ENCODE data around the gene PPP1CC.
"Not testable (repeated sequence)": the region's sequence is repeated elsewhere in the genome, so short reads cannot be mapped to it uniquely, and the experiment has no call there.

Gene PPP1CC

DNA sequence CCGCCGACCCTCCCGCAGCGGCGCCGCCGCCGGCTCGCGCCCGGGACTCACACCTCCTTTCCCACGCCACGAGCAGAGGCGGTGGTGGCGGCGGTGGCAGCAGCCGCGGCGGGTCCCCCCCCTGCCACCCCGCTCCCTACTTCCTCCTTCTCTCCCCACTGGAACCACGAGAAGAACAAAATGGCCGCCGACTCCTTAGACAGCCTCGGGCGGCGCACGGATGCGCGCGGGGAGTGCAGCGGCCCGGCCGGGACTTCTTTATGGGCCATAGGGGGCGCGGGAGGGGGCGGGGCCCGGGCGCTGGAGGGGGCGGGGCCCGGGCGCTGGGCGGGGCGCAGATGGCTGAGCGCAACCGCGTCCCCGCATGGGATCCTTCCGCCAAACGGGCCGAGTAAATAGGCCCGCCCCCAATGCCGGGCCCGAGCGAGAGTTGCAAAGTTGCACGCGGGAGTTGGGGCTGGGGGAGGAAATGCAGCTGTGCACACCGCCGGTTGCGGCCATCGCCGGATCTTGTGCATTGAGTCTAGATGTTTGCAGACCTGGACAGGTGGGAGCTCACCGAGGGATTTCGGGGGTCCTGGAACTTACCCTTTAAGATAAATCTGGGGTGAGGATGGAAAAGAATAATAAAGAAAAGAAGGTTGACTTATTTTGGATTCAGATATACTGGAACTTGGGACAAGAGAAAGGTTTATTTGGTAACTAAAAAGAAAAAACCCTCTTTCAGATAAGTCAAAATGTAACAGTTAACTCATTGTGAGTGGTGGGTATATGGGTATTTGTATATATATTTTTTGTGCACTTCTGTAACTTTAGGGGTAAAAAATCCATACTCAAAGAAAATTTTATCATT, at the start of gene PPP1CC:
Gene PPP1CC, minus strand, starts transcription at position 174 of the 853 bp plus-strand sequence. CDS start 184 bp downstream, outside the sequence.
- DNase-seq: peak; percentile 85 to 89

DNA sequence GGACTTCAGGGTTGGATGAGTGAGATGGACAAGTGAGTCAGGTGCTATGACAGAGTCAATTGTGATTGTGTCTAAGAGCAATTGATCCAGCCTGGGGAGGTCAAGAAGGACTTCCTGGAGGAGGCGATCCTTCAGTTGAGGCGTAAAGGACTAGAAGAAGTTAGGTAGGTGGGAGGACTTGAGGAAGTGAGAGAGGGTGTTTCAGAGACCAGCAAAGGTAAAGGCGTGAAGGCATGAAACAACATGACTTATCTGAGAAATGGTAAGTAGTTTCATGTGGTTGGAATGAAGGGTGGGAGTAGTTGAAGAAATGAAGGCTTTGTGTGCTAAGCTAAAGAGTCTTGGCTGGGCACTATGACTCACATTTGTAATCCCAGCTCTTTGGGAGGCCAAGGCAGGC, 48.9 kb upstream of the PPP1CC start:
- DNase-seq: no peak

DNA sequence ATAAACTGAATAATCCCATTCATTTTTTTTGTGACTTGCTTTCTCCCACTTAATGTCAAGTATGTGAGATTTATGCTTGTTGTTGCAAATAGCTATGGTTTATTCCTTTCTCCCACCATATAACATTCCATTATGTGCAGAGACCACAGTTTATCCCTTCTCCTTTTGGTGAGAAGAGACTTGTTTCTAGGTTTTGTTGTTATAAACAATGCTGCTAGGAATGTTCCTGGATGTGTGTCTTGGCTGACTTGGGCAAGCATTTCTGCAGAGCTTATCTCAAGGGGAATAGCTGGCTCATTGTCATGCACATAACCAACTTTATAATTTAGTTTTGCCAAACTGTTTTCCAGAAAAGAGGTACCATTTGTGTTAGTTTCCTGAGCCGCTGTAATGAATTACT, 47.6 kb upstream of the PPP1CC start:
- no peak for DNase-seq

DNA sequence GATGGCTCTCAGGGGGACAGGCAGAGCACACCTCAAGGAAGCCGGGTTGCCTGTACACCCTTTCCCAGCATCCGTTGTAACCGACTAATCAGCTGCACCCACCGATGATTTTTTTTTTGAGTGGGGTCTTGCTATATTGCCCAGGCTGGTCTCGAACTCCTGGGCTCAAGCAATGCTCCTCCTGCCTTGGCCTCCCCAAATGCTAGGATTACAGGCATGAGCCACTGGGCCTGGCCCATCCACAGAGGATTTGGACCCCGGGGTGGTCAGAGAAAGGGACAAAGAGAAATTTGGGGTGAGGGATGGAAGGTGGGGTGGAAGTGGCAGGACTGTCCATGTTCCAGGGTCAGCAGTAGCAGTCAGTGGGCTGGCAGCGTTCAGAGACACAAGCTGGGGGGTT, 43.3 kb upstream of the PPP1CC start:
- DNase-seq: no peak

- no peak for DNase-seq
Measured at GRCh38 chr12:110785240-110785639, 42.5 kb upstream of the PPP1CC start.

- DNase-seq: no peak
Measured at GRCh38 chr12:110782922-110783321, 40.2 kb upstream of the PPP1CC start.

DNA sequence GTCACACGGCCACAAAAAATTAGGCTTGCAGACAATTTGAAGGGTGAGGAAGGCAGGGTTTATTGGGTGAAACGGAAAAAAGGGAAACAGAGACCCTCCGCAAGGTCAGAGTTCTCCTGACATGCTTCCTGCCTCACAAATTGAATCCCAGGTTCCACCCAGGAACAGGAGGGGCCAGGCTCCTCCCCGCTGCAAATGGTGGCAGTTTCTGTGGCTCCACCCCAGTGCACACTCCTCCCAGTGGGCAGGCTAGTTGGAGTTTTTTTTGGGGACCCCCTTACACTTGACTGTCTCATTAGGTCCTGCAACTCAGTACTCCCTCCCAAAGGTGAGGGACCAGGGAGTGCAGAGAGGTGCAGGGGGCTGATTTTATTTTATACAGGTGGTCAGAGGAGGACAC, 39.4 kb upstream of the PPP1CC start:
- DNase-seq: no peak

DNA sequence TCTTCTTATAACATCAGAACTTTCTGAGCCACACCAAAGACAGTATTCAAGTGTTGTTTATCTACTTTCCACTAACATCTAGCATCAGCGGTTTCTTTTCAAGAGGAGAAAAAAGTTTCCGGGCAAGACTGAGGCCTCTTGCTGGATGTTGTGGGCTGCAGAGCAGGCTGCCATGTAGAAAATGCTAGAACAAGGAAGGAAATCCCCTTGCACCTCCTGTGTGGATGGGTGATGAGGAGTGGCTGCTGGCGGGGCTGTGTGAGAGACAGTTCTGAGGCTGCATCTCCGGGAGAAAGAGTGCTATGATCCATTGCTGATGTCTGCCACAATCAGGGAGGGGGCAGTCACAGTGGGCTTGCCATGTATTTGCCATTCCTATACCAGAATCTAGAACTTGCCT, 37.8 kb upstream of the PPP1CC start:
- DNase-seq: no peak

GRCh38 chr12:110778833-110779577, 36.3 kb upstream of the PPP1CC start:
- no peak for DNase-seq

DNA sequence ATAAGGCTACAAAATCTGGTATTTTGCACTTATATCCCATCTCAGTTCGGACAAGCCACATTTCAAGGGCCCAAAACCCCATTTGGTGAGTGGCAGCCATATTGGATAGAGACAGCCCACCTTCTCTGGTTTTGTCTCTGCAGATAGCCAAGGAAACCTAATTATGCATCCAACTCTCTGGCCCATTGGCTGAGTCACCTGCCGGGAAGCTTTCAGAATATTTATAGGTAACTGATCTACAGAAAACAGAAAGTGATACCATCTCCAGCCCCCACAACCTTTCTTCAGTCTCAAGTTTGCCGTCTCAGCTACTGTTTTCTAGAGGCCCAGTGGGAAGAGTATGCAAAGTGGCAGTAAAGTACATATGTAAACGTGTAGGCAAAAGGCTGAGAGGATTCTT, 33.7 kb upstream of the PPP1CC start:
- no peak for DNase-seq

DNA sequence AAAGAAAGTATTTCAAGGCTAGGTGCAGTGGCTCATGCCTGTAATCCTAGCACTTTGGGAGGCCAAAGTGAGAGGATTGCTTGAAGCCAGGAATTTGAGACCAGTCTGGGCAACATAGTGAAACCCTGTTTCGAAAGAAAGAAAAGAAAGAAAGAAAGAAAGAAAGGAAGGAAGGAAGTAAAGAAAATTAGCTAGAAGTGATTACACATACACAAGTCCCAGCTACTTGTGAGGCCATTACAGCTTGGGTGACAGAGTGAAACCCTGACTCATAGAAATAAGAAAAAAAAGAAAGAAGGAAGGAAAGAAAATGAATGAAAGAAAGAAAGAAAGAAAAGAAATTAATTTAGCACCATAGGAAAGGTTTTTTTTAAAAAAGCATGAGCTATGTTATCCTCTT, 33.3 kb upstream of the PPP1CC start:
- no peak for DNase-seq

DNA sequence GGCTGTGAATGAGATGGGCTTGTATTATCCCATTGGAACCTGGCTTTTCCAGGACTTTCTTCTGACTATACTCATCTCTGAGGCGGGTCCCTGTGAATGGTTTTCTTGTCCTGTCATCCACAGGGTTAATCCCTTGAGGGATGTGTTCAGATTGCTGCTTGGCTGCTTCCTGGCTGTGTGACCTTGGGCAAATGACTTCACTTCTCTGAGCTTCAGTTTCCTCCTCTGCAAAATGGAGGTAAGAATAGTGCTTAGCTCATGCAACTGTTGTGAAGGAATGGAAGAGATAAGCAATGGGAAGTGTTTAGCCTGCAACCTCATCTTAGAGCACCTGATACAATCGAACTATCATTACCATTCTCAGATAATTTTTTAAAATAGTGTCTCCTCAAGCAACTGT, 32.1 kb upstream of the PPP1CC start:
- no peak for DNase-seq

DNA sequence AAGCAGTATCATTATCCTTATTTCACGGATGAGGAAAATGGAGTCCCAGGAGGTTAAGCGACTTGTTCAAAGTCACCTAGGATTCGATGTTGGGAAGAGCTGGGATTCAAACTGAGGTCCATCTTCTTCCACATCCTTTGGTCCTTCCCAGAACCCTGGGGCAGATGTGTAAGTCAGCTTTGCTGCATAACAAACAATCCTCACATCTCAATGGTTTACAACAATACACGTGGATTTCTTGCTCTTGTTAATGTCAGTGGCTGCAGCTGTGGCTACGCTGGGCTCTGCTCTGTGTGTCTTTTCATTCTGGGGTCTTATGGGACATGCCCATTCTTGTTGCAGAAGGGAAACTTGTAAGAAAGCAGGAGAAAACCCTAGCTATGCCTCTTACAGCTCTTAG, 26.3 kb upstream of the PPP1CC start:
- DNase-seq: no peak

- DNase-seq: no peak
Measured at GRCh38 chr12:110767863-110768262, 25.2 kb upstream of the PPP1CC start.

- no peak for DNase-seq
Measured at GRCh38 chr12:110766311-110767154, 23.8 kb upstream of the PPP1CC start.

DNA sequence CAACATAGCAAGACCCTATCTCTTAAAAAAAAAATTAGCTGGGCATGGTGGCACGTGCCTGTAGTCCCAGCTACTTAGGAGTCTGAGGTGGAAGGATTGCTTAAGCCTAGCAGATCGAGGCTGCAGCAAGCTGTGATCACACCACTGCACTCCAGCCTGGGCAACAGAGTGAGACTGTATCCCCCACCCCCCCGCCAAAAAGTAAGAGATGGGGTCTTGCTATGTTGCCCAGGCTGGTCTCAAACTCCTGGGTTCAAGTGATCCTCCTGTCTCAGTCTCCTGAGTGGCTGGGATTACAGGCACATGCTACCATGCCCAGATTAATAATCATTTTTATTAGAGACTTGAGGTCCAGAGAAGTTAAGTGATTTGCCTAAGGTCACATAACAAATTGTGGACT, 22.9 kb upstream of the PPP1CC start:
- DNase-seq: not testable (repeated sequence)

GRCh38 chr12:110765111-110765510, 22.4 kb upstream of the PPP1CC start:
- no peak for DNase-seq

DNA sequence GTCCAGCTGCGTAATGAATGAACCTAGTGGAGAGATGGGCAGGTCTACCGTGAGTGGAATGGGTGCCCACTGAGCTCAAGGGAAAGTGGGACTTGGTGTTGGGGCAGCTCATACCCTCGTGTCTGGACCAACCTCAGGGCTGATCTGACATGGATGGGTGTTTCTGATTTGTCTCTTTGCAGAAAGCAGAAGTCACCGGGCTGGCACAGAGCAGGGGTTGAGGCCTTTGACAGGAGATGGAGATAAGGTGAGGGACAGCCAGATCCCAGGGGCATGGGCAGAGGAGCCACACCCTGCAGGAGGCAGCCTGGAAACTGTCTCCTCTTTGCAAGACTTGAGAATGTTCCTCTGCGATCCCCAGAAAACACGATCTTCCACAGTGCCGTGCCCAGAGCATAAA, 20.9 kb upstream of the PPP1CC start:
- DNase-seq: no peak

DNA sequence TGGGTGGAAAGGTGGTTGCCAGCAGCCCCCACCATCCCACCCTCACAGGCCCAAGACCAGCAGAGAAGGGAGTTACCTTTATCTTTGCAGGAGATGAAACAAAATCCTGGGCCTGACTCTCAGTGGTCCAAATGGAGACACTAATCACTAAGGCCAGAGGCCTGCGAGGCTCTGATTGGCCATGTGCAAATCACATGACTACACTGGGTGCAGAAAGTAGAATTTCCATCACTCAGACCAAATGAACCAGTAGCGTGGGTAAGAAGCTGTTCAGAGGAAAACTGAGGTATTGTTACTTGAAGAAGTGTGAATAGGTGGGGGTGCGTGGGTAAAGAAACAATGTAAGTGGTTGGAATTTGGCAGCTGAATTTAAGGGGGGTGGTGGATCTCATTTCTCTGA, 20.2 kb upstream of the PPP1CC start:
- DNase-seq: no peak

DNA sequence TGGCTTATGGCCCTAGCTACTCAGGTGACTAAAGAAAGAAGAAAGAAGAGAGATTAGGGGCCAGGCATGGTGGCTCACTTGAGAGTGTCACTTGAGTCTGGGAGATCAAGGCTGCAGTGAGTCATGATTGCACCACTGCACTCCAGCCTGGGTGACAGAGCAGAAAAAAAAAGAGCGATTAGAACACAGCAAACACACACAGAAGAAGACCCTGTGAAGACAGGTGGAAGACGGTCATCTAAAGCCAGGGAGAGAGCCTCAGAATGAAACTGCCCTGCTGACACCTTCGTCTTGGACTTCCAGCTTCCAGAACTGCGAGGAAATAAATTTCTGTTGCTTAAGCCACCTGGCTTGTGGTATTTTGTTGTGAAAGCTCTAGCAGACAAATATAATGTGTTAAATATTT, 17.5 kb upstream of the PPP1CC start:
- DNase-seq: no peak

DNA sequence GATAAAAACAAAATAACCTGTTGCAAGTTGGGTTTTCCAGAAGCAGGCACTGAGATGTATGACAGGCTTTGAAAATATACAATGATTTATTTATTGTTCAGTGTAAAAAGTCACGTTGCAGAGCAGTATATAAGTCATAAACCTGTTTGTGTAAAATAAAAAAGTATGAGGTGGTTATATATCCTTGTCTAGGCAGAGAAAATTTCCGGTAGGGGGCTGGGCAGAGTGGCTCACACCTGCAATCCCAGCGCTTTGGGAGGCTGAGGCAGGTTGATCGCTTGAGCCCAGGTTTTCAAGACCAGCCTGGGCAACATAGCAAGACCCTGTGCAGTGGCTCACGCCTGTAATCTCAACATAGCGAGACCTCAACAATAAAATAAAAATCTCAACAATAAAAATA, 16.2 kb upstream of the PPP1CC start:
- DNase-seq: no peak

- no peak for DNase-seq
Measured at GRCh38 chr12:110756611-110757010, 13.9 kb upstream of the PPP1CC start.

GRCh38 chr12:110754101-110754793, 11.6 kb upstream of the PPP1CC start:
- DNase-seq: no peak

Measured in SW 1271 (cell line).